ENCODE results near the gene RELB.

The RELB gene

DNA sequence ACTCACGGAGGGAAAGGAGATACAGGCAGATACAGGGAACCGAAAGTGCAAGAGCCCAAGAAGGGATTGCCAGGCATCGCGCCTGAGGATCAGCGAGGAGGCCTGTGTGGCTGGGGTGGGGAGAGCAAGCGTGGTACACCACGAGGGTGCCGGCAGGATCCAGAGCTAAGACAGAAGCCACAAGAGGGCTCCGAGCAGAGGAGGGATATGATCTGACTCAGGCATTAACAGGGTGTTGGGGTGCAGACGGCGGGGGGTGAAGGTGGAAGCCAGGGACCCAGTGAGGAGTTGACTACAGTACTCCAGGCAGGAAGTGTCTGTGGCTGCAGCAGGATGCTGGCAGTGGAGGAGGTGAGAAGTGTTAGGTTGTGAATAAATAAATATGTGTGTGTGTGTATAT, 86.3 kb downstream of the RELB start:
- peak; percentile 55 for DNase-seq

Measured in stimulated activated CD4-positive, alpha-beta T cell treated with anti-CD3 and anti-CD28 coated beads, Interleukin-4, amount 100 ng/mL, for 24 hours (primary cell).